ENCODE data around the gene CACNG7. TPM values are rescaled to one million over a fixed set of nuclear protein-coding genes. Genes with fewer than 3 reads are reported as not detected.

CACNG7 gene
- total and polyA plus RNA-seq, 4 donors: not detected

DNA sequence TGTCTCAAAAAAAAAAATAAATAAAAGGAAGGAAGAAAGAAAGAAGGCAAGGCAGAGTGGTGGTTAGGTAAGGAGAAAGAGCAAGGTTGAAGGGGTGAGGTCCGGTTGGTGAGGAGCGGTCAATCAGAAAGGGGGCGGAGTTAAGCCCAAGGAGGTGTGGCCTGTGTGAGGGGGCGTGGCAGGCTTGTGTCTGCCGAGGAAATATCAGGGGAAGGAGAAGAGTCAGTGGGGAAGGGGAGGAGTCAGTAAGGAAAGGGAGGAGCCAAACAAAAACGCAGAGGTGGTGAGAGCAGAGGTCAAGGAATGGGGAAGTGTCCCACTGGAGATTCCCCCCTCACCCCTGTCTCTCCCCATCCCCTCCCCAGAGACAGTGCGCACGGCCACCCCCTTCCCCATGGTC, 5.9 kb downstream of the CACNG7 start:
- 55 to 62% methylated on average over 8 of the region's 8 CpGs for WGBS, 2 donors
- H3K27ac ChIP-seq (ENCODE audit: low read depth in 1 of 2, low read length in 1 of 2): no peak overlapping the region
- peaks cover 15 to 20% (median 17%) of the 10 kb centered on the region in 3 donors for H3K27me3 ChIP-seq (ENCODE audit: control insufficient read depth in 3 of 3, insufficient read depth in 3 of 3, low read length in 2 of 3)

DNA sequence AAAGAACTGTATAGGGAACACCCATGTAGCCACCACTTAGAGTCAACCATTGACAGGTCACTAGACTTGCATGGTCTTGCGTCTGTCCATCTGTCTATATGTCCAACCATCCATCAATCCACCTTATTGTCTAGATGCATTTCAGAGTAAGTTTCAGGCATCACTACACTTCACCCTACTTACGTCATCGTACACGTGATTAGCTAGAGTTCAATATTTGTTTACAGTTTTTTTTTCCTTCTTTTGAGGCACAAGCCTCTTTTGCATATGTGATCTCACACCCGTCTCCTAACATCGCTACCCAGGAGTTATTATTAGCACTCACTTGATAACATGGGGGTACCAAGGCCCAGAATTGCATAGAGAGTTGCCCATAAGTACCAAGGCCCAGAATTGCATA, 6.9 kb downstream of the CACNG7 start:
- Histone ChIP-seq H3K9me3 (ENCODE audit: control insufficient read depth in 4 of 4, insufficient read depth in 3 of 4, low read length in 3 of 4) (peaks cover 0 to 4% (median 0%) of the 10 kb centered on the region in 4 donors), H3K27me3 (ENCODE audit: control insufficient read depth in 3 of 3, insufficient read depth in 3 of 3, low read length in 2 of 3) (peaks cover 8 to 17% (median 10%) of the 10 kb centered on the region in 3 donors), H3K27ac (ENCODE audit: low read depth in 1 of 2, low read length in 1 of 2) (no peak overlapping the region), H3K4me3 (no peak overlapping the region), H3K4me1 (ENCODE audit: control insufficient read depth in 5 of 5, insufficient read depth in 5 of 5, low read length in 5 of 5) (no peaks in the 10 kb centered on the region), H3K9ac (ENCODE audit: insufficient read depth in 1 of 2, low read length in 2 of 2) (no peak overlapping the region), H3K36me3 (ENCODE audit: control insufficient read depth in 4 of 4, insufficient read depth in 4 of 4, low read length in 4 of 4) (no peaks in the 10 kb centered on the region)
- no peak for DNase-seq
- 67 to 79% methylated on average over 6 of the region's 6 CpGs for WGBS, 2 donors
- TF ChIP-seq, protein P1, sequence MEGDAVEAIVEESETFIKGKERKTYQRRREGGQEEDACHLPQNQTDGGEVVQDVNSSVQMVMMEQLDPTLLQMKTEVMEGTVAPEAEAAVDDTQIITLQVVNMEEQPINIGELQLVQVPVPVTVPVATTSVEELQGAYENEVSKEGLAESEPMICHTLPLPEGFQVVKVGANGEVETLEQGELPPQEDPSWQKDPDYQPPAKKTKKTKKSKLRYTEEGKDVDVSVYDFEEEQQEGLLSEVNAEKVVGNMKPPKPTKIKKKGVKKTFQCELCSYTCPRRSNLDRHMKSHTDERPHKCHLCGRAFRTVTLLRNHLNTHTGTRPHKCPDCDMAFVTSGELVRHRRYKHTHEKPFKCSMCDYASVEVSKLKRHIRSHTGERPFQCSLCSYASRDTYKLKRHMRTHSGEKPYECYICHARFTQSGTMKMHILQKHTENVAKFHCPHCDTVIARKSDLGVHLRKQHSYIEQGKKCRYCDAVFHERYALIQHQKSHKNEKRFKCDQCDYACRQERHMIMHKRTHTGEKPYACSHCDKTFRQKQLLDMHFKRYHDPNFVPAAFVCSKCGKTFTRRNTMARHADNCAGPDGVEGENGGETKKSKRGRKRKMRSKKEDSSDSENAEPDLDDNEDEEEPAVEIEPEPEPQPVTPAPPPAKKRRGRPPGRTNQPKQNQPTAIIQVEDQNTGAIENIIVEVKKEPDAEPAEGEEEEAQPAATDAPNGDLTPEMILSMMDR (IDR thresholded peaks at IDR 0.05; ENCODE audit: control extremely low read depth, extremely low read depth): no peak
- ATAC-seq (ENCODE audit: insufficient read depth, low FRiP score): no peak

More for the DNA sequence above, 5.9 kb downstream of the CACNG7 start:
- Histone ChIP-seq H3K36me3 (ENCODE audit: control insufficient read depth in 4 of 4, insufficient read depth in 4 of 4, low read length in 4 of 4) (no peaks in the 10 kb centered on the region), H3K9me3 (ENCODE audit: control insufficient read depth in 4 of 4, insufficient read depth in 3 of 4, low read length in 3 of 4) (peaks cover 0 to 4% (median 0%) of the 10 kb centered on the region in 4 donors), H3K4me3 (no peak overlapping the region), H3K4me1 (ENCODE audit: control insufficient read depth in 5 of 5, insufficient read depth in 5 of 5, low read length in 5 of 5) (no peaks in the 10 kb centered on the region), H3K9ac (ENCODE audit: insufficient read depth in 1 of 2, low read length in 2 of 2) (no peak overlapping the region)
- TF ChIP-seq, protein P1 (IDR thresholded peaks at IDR 0.05; ENCODE audit: control extremely low read depth, extremely low read depth): no peak
- DNase-seq (no peak), ATAC-seq (ENCODE audit: insufficient read depth, low FRiP score) (no peak)

DNA sequence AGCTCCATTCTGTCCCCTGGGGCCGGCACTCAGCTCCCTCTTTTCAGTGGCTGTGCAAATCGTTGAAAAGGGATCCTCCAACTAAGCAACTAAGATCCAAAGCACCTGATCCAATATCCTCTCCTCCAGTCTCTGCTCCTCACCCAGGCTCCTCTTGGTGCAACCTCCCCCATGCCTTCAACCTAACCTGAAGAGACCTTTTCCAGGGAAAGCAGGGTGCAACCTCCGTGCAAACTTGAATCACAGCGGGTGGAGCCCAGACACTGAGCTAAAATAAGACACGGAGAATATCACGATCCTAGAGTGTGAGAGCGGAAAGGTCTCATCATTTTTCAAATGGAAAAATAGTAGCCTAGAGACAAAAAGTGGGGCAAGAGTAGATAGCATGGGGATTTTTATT, 8.3 kb downstream of the CACNG7 start:
- no peaks in the 10 kb centered on the region for H3K4me1 ChIP-seq (ENCODE audit: control insufficient read depth in 5 of 5, insufficient read depth in 5 of 5, low read length in 5 of 5)
- TF ChIP-seq, protein P1 (IDR thresholded peaks at IDR 0.05; ENCODE audit: control extremely low read depth, extremely low read depth): no peak
- no peaks in the 10 kb centered on the region for H3K36me3 ChIP-seq (ENCODE audit: control insufficient read depth in 4 of 4, insufficient read depth in 4 of 4, low read length in 4 of 4)
- peaks cover 0 to 4% (median 0%) of the 10 kb centered on the region in 4 donors for H3K9me3 ChIP-seq (ENCODE audit: control insufficient read depth in 4 of 4, insufficient read depth in 3 of 4, low read length in 3 of 4)
- no peak overlapping the region for H3K27ac ChIP-seq (ENCODE audit: low read depth in 1 of 2, low read length in 1 of 2)
- ATAC-seq (ENCODE audit: insufficient read depth, low FRiP score) (no peak), DNase-seq (no peak)
- H3K27me3 ChIP-seq (ENCODE audit: control insufficient read depth in 3 of 3, insufficient read depth in 3 of 3, low read length in 2 of 3): peaks cover 0 to 11% (median 0%) of the 10 kb centered on the region in 3 donors
- WGBS, 2 donors: 85 to 88% methylated on average over 7 of the region's 7 CpGs
- H3K4me3 ChIP-seq: no peak overlapping the region
- H3K9ac ChIP-seq (ENCODE audit: insufficient read depth in 1 of 2, low read length in 2 of 2): no peak overlapping the region

DNA sequence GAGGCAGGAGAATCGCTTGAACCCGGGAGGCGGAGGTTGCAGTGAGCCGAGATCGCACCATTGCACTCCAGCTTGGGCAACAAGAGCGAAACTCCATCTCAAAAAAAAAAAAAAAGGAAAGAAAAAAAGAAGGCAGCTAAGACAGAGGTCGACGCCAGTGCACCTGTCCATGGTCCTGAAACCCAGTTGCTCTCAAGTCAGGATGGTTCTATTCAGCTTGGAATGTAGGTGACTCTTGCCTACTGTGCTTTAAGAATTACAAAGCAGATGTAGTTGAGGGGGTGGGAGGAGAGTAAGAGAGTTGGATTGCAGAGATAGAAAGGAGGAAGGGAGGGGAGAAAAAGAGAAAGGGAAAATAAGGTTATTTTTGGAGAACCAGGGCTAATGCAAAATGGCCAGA, 18.7 kb downstream of the CACNG7 start:
- 13 to 40% methylated on average over 3 to 8 of the region's 8 CpGs for WGBS, 2 donors
- no peaks in the 10 kb centered on the region for H3K36me3 ChIP-seq (ENCODE audit: control insufficient read depth in 4 of 4, insufficient read depth in 4 of 4, low read length in 4 of 4)
- no peaks in the 10 kb centered on the region for H3K27me3 ChIP-seq (ENCODE audit: control insufficient read depth in 3 of 3, insufficient read depth in 3 of 3, low read length in 2 of 3)
- no peak overlapping the region for H3K27ac ChIP-seq (ENCODE audit: low read depth in 1 of 2, low read length in 1 of 2)
- no peaks in the 10 kb centered on the region for H3K4me1 ChIP-seq (ENCODE audit: control insufficient read depth in 5 of 5, insufficient read depth in 5 of 5, low read length in 5 of 5)
- TF ChIP-seq, protein P1 (IDR thresholded peaks at IDR 0.05; ENCODE audit: control extremely low read depth, extremely low read depth): no peak
- peak; percentile 52 to 79 (median 65) for DNase-seq
- ATAC-seq (ENCODE audit: insufficient read depth, low FRiP score): no peak
- H3K9ac ChIP-seq (ENCODE audit: insufficient read depth in 1 of 2, low read length in 2 of 2): no peak overlapping the region
- no peak overlapping the region for H3K4me3 ChIP-seq
- H3K9me3 ChIP-seq (ENCODE audit: control insufficient read depth in 4 of 4, insufficient read depth in 3 of 4, low read length in 3 of 4): no peaks in the 10 kb centered on the region

All from lung (tissue), 12 donors.